Adrenal gland (tissue), 5 donors: Measurements from ENCODE around the gene TNRC18.

Experiments
- CTCF ChIP-seq, 6 experiments: fragments of 450-650 bp in 4 of 6; fragments of 200-600 bp in 2 of 6; sonication (generic) in 1 of 6; IDR thresholded peaks; 1 replicate in 5 of 6; 2 replicates in 1 of 6; pipeline versions ENCODE4 v1.5.1 to v1.8.0; 2016 to 2021; ENCODE audit warnings: antibody characterized with exemption in 6 of 6, mild to moderate bottlenecking in 2 of 6, moderate library complexity in 1 of 6
- POLR2A ChIP-seq, 2 donors: fragments of 450-650 bp; IDR thresholded peaks; one replicate each; pipeline ENCODE4 v1.6.1; 2017; ENCODE audit warnings: antibody characterized with exemption in 2 of 2, mild to moderate bottlenecking in 2 of 2, moderate library complexity in 1 of 2
- donor health status: DM: no; HTN: no; CAD: no.

GRCh38 chr7:5458921-5459480, 35.4 kb upstream of the TNRC18 start:
- TF ChIP-seq CTCF (IDR thresholded peaks at IDR 0.05): no peak
- TF ChIP-seq POLR2A (IDR thresholded peaks at IDR 0.05): no peak
